ENCODE measurements around the gene OSBPL10. TPM values are rescaled to one million over a fixed set of nuclear protein-coding genes. Genes with fewer than 3 reads are reported as not detected.

Gene OSBPL10
- total and polyA plus RNA-seq, 2 of the 8 experiments (the other 6 are each of a cell fraction or from before 2014, with no cell fraction given), result 26.2 to 86.7 TPM

- POLR2A ChIA-PET (ENCODE audit: partially characterized antibody), result no interaction called here
- no peak overlapping the region for H4K8ac ChIP-seq (ENCODE audit: extremely low read depth, insufficient read depth, low read length)
- H3K9ac ChIP-seq (replicated peaks in 1 of 4; ENCODE audit: extremely low read depth in 1 of 4, low read depth in 3 of 4, low read length in 3 of 4), result no peak overlapping the region
- H4K20me1 ChIP-seq (replicated peaks in 1 of 2; ENCODE audit: control insufficient read depth in 1 of 2, insufficient read depth in 2 of 2, low read length in 2 of 2), result peaks cover 0 to 2% of the 10 kb centered on the region in 2 experiments
- no peak overlapping the region for H4K91ac ChIP-seq (replicated peaks; ENCODE audit: insufficient read length, low read length)
- DNase-seq (ENCODE audit: low read depth in 1 of 2, low spot score in 2 of 2) (no peak), FAIRE-seq (no peak)
- no peak overlapping the region for H3K23ac ChIP-seq (ENCODE audit: insufficient read length)
- H4K5ac ChIP-seq (ENCODE audit: insufficient read length, low read depth, low read length), result no peak overlapping the region
- CTCF ChIA-PET (ENCODE audit: partially characterized antibody), result interaction anchor here (0.7 kb wide), 1 partner anchor 325 kb away, joined by 4 read pairs; no protein-coding TSS in a partner anchor
- H2BK5ac ChIP-seq (ENCODE audit: low read depth, low read length), result no peak overlapping the region
- no peaks in the 10 kb centered on the region; the same call in 1 of the 2 replicates for H3K23me2 ChIP-seq (ENCODE audit: low read depth, low read length)
- no peak overlapping the region for H3K27ac ChIP-seq (ENCODE audit: low read depth, low read length)
- no peak overlapping the region for H2AK5ac ChIP-seq (ENCODE audit: low read depth, low read length)
- H2BK15ac ChIP-seq (ENCODE audit: low read length), result no peak overlapping the region
- TF ChIP-seq RNF2 (IDR thresholded peaks at IDR 0.05; ENCODE audit: borderline replicate concordance, low read depth, low read length, missing control alignments, poor library complexity, severe bottlenecking) (no peak), NANOG (IDR thresholded peaks at IDR 0.05; ENCODE audit: insufficient read depth, low read depth, low read length, poor library complexity, severe bottlenecking) (no peak), TBP (IDR thresholded peaks at IDR 0.05; ENCODE audit: low read depth, low read length) (no peak), PHF8 (conservative IDR thresholded peaks at IDR 0.05; ENCODE audit: low read depth, low read length) (no peak)
- no peak overlapping the region for H3K4ac ChIP-seq (replicated peaks; ENCODE audit: insufficient read length, low read depth, low read length)
- H3K56ac ChIP-seq (replicated peaks; ENCODE audit: insufficient read length, low read depth, low read length), result no peak overlapping the region
- H3K18ac ChIP-seq (ENCODE audit: extremely low read depth, low read length), result no peak overlapping the region
- H3K79me2 ChIP-seq (ENCODE audit: control insufficient read depth in 1 of 2, insufficient read depth in 2 of 2, low read length in 2 of 2), result peaks cover 0 to 35% of the 10 kb centered on the region in 2 experiments; a peak in 3 of 4 replicates
- no peaks in the 10 kb centered on the region for H3K9me3 ChIP-seq (ENCODE audit: insufficient read depth in 2 of 2, low read depth in 1 of 2, low read length in 1 of 2)
- H3K27me3 ChIP-seq (replicated peaks in 1 of 4; ENCODE audit: control insufficient read depth in 3 of 4, extremely low read depth in 1 of 4, insufficient read depth in 3 of 4, low read length in 3 of 4), result no peaks in the 10 kb centered on the region; a peak in 1 of 7 replicates
- H2BK12ac ChIP-seq (ENCODE audit: low read depth, low read length), result no peak overlapping the region
- H3K36me3 ChIP-seq (ENCODE audit: control insufficient read depth in 2 of 4, insufficient read depth in 4 of 4, low read length in 3 of 4), result peaks cover 0 to 5% (median 2%) of the 10 kb centered on the region in 4 experiments; a peak in 1 of 8 replicates
- no peak overlapping the region for H2AFZ ChIP-seq (ENCODE audit: low read length)
- H3K4me3 ChIP-seq (ENCODE audit: extremely low read depth in 1 of 4, insufficient read depth in 2 of 4, low read depth in 3 of 4, low read length in 4 of 4), result no peak overlapping the region
- no peak overlapping the region for H2BK120ac ChIP-seq (replicated peaks; ENCODE audit: low read depth, low read length)
- no peak overlapping the region for H3K4me2 ChIP-seq (ENCODE audit: insufficient read depth in 1 of 2, low read depth in 2 of 2, low read length in 2 of 2)
- H2BK20ac ChIP-seq (ENCODE audit: low read length), result no peak overlapping the region
- peaks cover 0 to 6% (median 1%) of the 10 kb centered on the region in 4 experiments; a peak in 3 of 7 replicates for H3K4me1 ChIP-seq (replicated peaks in 1 of 4; ENCODE audit: control insufficient read depth in 3 of 4, insufficient read depth in 4 of 4, low read length in 3 of 4)
- H3K14ac ChIP-seq (ENCODE audit: insufficient read length), result no peak overlapping the region
- H3K79me1 ChIP-seq (ENCODE audit: low read depth, low read length), result 0 out of 2 replicates have a peak, but pooled peaks cover 2% of the 10 kb centered on the region
- 92% methylated on average over 6 of the region's 6 CpGs; no CpG with 5 or more reads in 1 of the 2 experiments for WGBS, 2 experiments (ENCODE audit: extremely low coverage in 1 of 2, insufficient coverage in 1 of 2, insufficient read length in 1 of 2, insufficient replicate concordance in 2 of 2, low coverage in 1 of 2, low lambda C conversion rate in 2 of 2, missing lambda C conversion rate in 1 of 2)
These were observed 152.1 kb downstream of the OSBPL10 start for GRCh38 chr3:31829010-31829409.
